Stimulated activated CD8-positive, alpha-beta memory T cell treated with anti-CD3 and anti-CD28 coated beads, Interleukin-15, amount 100 ng/mL, for 24 hours (primary cell): ENCODE data around the gene TULP3.

Source experiments
- DNase-seq: peaks from one replicate; pipeline ENCODE4 v3.0.0-alpha.2; 2020; ENCODE audit warnings: low read depth

TULP3 gene

GRCh38 chr12:2970744-2971143 lies 80.1 kb downstream of the TULP3 start:
- DNase-seq, result no peak

GRCh38 chr12:2973566-2973965 lies 82.9 kb downstream of the TULP3 start:
- no peak for DNase-seq

GRCh38 chr12:2974560-2974971 lies 83.9 kb downstream of the TULP3 start:
- DNase-seq, result no peak

- no peak for DNase-seq
Observed at GRCh38 chr12:2976581-2976996, 85.9 kb downstream of the TULP3 start.

GRCh38 chr12:2977776-2978175 lies 87.1 kb downstream of the TULP3 start:
- DNase-seq, result no peak

- DNase-seq, result no peak
Observed at GRCh38 chr12:2979806-2980205, 89.1 kb downstream of the TULP3 start.

GRCh38 chr12:2980630-2981029 lies 89.9 kb downstream of the TULP3 start:
- no peak for DNase-seq

GRCh38 chr12:2982361-2982760 lies 91.7 kb downstream of the TULP3 start:
- DNase-seq, result no peak

GRCh38 chr12:2984249-2984648 lies 93.6 kb downstream of the TULP3 start:
- no peak for DNase-seq

GRCh38 chr12:2984698-2985097 lies 94.0 kb downstream of the TULP3 start:
- DNase-seq, result no peak

GRCh38 chr12:2986876-2987275 lies 96.2 kb downstream of the TULP3 start:
- DNase-seq, result no peak

GRCh38 chr12:2988494-2988893 lies 97.8 kb downstream of the TULP3 start:
- no peak for DNase-seq
